GM23338 (cell line): Measurements from ENCODE around the gene NBPF9.
"Not testable (repeated sequence)": the region's sequence is repeated elsewhere in the genome, so short reads cannot be mapped to it uniquely, and the experiment has no call there.

ENCODE experiments used
- EZH2 ChIP-seq: fragments of 200-600 bp; sonication (generic); IDR thresholded peaks from one replicate; pipeline ENCODE4 v1.8.0; 2017; ENCODE audit warnings: antibody characterized with exemption, mild to moderate bottlenecking, low read depth; ENCODE audit not compliant: unreplicated experiment
- EZH2phosphoT487 ChIP-seq: fragments of 200-600 bp; sonication (generic); IDR thresholded peaks from one replicate; pipeline ENCODE4 v1.8.1; 2018; ENCODE audit warnings: antibody characterized with exemption; ENCODE audit not compliant: unreplicated experiment
- POLR2AphosphoS5 ChIP-seq: IDR thresholded peaks from 2 replicates; pipeline ENCODE4 v1.6.1; 2016; ENCODE audit warnings: antibody characterized with exemption, low read depth
- STAT1 ChIP-seq: IDR thresholded peaks from one replicate; pipeline ENCODE4 v1.6.1; 2016; ENCODE audit warnings: antibody characterized with exemption; ENCODE audit not compliant: unreplicated experiment
- ZNF114 ChIP-seq: fragments of 250-450 bp; sonication (Bioruptor Pico); IDR thresholded peaks from 2 replicates; pipeline ENCODE4 v1.5.0; 2020; ENCODE audit warnings: mild to moderate bottlenecking, moderate library complexity
- ZNF462 ChIP-seq: fragments of 250-450 bp; sonication (Bioruptor Pico); IDR thresholded peaks from 2 replicates; pipeline ENCODE4 v1.5.0; 2020; ENCODE audit warnings: mild to moderate bottlenecking, moderate library complexity
- TF ChIP-seq, protein P1 (sequence below), 2 experiments: fragments of 200-600 bp in 1 of 2; sonication (generic) in 1 of 2; conservative IDR thresholded peaks; 2 replicates each; pipeline versions ENCODE4 v1.5.1 to v1.6.1; 2016 to 2017; ENCODE audit warnings: antibody characterized with exemption in 2 of 2, low read depth in 2 of 2, mild to moderate bottlenecking in 2 of 2, moderate library complexity in 1 of 2
- TF ChIP-seq, protein P2 (sequence below): IDR thresholded peaks from one replicate; pipeline ENCODE4 v1.6.1; 2018; ENCODE audit warnings: antibody characterized with exemption; ENCODE audit not compliant: unreplicated experiment

- TF ChIP-seq, protein P1, sequence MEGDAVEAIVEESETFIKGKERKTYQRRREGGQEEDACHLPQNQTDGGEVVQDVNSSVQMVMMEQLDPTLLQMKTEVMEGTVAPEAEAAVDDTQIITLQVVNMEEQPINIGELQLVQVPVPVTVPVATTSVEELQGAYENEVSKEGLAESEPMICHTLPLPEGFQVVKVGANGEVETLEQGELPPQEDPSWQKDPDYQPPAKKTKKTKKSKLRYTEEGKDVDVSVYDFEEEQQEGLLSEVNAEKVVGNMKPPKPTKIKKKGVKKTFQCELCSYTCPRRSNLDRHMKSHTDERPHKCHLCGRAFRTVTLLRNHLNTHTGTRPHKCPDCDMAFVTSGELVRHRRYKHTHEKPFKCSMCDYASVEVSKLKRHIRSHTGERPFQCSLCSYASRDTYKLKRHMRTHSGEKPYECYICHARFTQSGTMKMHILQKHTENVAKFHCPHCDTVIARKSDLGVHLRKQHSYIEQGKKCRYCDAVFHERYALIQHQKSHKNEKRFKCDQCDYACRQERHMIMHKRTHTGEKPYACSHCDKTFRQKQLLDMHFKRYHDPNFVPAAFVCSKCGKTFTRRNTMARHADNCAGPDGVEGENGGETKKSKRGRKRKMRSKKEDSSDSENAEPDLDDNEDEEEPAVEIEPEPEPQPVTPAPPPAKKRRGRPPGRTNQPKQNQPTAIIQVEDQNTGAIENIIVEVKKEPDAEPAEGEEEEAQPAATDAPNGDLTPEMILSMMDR (conservative IDR thresholded peaks at IDR 0.05; ENCODE audit: low read depth in 2 of 2), result not testable (repeated sequence)
- TF ChIP-seq EZH2; POLR2AphosphoS5; EZH2phosphoT487; ZNF114 (CRISPR knock-in tag); ZNF462 (CRISPR knock-in tag); STAT1: not testable (repeated sequence)
- TF ChIP-seq, protein P2, sequence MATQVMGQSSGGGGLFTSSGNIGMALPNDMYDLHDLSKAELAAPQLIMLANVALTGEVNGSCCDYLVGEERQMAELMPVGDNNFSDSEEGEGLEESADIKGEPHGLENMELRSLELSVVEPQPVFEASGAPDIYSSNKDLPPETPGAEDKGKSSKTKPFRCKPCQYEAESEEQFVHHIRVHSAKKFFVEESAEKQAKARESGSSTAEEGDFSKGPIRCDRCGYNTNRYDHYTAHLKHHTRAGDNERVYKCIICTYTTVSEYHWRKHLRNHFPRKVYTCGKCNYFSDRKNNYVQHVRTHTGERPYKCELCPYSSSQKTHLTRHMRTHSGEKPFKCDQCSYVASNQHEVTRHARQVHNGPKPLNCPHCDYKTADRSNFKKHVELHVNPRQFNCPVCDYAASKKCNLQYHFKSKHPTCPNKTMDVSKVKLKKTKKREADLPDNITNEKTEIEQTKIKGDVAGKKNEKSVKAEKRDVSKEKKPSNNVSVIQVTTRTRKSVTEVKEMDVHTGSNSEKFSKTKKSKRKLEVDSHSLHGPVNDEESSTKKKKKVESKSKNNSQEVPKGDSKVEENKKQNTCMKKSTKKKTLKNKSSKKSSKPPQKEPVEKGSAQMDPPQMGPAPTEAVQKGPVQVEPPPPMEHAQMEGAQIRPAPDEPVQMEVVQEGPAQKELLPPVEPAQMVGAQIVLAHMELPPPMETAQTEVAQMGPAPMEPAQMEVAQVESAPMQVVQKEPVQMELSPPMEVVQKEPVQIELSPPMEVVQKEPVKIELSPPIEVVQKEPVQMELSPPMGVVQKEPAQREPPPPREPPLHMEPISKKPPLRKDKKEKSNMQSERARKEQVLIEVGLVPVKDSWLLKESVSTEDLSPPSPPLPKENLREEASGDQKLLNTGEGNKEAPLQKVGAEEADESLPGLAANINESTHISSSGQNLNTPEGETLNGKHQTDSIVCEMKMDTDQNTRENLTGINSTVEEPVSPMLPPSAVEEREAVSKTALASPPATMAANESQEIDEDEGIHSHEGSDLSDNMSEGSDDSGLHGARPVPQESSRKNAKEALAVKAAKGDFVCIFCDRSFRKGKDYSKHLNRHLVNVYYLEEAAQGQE, result not testable (repeated sequence)
Measured at GRCh38 chr1:149098276-149098675, 5.1 kb downstream of the NBPF9 start.
